ENCODE data around the gene DEAF1.

Gene DEAF1

GRCh38 chr11:615504-616319 is 79.3 kb downstream of the DEAF1 start, which contains the start of gene IRF7:
Gene IRF7 (minus strand): TSS chr11:615950. CDS start chr11:615364, 586 bp downstream.
- H3K27me3 ChIP-seq (ENCODE audit: control insufficient read depth, insufficient read depth, low read length) = no peaks in the 10 kb centered on the region
- H3K9me3 ChIP-seq (ENCODE audit: control insufficient read depth, insufficient read depth, low read length) = no peaks in the 10 kb centered on the region
- no peak within 1 kb of the TSS for H3K27ac ChIP-seq (ENCODE audit: low read length)
- peaks cover 3% of the 10 kb centered on the region; the same call in 1 of the 2 replicates for H3K4me1 ChIP-seq (ENCODE audit: control insufficient read depth, insufficient read depth, low read length)
- DNase-seq (ENCODE audit: low read depth, low spot score) = no peak
- WGBS (ENCODE audit: insufficient coverage, insufficient read length) = no CpG with 5 or more reads among the region's 66 CpGs
- H3K4me3 ChIP-seq (ENCODE audit: low read length) = peak within 1 kb of the TSS; percentile 79; the same call in 1 of the 2 replicates
- H3K36me3 ChIP-seq (ENCODE audit: control insufficient read depth, insufficient read depth, low read length) = peaks cover 14% of the 10 kb centered on the region

GRCh38 chr11:614623-615503 is 80.2 kb downstream of the DEAF1 start:
- peak overlapping the region; percentile 79; the same call in 1 of the 2 replicates for H3K4me3 ChIP-seq (ENCODE audit: low read length)
- no CpG with 5 or more reads among the region's 68 CpGs for WGBS (ENCODE audit: insufficient coverage, insufficient read length)
- H3K27ac ChIP-seq (ENCODE audit: low read length) = no peak overlapping the region
- H3K27me3 ChIP-seq (ENCODE audit: control insufficient read depth, insufficient read depth, low read length) = no peaks in the 10 kb centered on the region
- peaks cover 22% of the 10 kb centered on the region for H3K36me3 ChIP-seq (ENCODE audit: control insufficient read depth, insufficient read depth, low read length)
- H3K4me1 ChIP-seq (ENCODE audit: control insufficient read depth, insufficient read depth, low read length) = peaks cover 3% of the 10 kb centered on the region; the same call in 1 of the 2 replicates
- DNase-seq (ENCODE audit: low read depth, low spot score) = no peak
- no peaks in the 10 kb centered on the region for H3K9me3 ChIP-seq (ENCODE audit: control insufficient read depth, insufficient read depth, low read length)

GRCh38 chr11:614021-614622 is 80.9 kb downstream of the DEAF1 start:
- Histone ChIP-seq H3K36me3 (ENCODE audit: control insufficient read depth, insufficient read depth, low read length) (peaks cover 29% of the 10 kb centered on the region), H3K9me3 (ENCODE audit: control insufficient read depth, insufficient read depth, low read length) (no peaks in the 10 kb centered on the region), H3K27ac (ENCODE audit: low read length) (no peak overlapping the region), H3K4me3 (ENCODE audit: low read length) (no peak overlapping the region), H3K4me1 (ENCODE audit: control insufficient read depth, insufficient read depth, low read length) (peaks cover 3% of the 10 kb centered on the region; the same call in 1 of the 2 replicates), H3K27me3 (ENCODE audit: control insufficient read depth, insufficient read depth, low read length) (no peaks in the 10 kb centered on the region)
- no peak for DNase-seq (ENCODE audit: low read depth, low spot score)
- no CpG with 5 or more reads among the region's 14 CpGs for WGBS (ENCODE audit: insufficient coverage, insufficient read length)

- H3K9me3 ChIP-seq (ENCODE audit: control insufficient read depth, insufficient read depth, low read length) = no peaks in the 10 kb centered on the region
- peaks cover 35% of the 10 kb centered on the region for H3K36me3 ChIP-seq (ENCODE audit: control insufficient read depth, insufficient read depth, low read length)
- H3K27me3 ChIP-seq (ENCODE audit: control insufficient read depth, insufficient read depth, low read length) = no peaks in the 10 kb centered on the region
- no peak for DNase-seq (ENCODE audit: low read depth, low spot score)
- WGBS (ENCODE audit: insufficient coverage, insufficient read length) = no CpG with 5 or more reads among the region's 36 CpGs
- H3K27ac ChIP-seq (ENCODE audit: low read length) = no peak overlapping the region
- no peak overlapping the region for H3K4me3 ChIP-seq (ENCODE audit: low read length)
- H3K4me1 ChIP-seq (ENCODE audit: control insufficient read depth, insufficient read depth, low read length) = peaks cover 3% of the 10 kb centered on the region; the same call in 1 of the 2 replicates
Measured at GRCh38 chr11:613369-613968, 81.6 kb downstream of the DEAF1 start.

GRCh38 chr11:612961-613300 is 82.1 kb downstream of the DEAF1 start:
- no CpG with 5 or more reads among the region's 10 CpGs for WGBS (ENCODE audit: insufficient coverage, insufficient read length)
- Histone ChIP-seq H3K27me3 (ENCODE audit: control insufficient read depth, insufficient read depth, low read length) (no peaks in the 10 kb centered on the region), H3K27ac (ENCODE audit: low read length) (no peak overlapping the region), H3K9me3 (ENCODE audit: control insufficient read depth, insufficient read depth, low read length) (no peaks in the 10 kb centered on the region), H3K36me3 (ENCODE audit: control insufficient read depth, insufficient read depth, low read length) (peaks cover 41% of the 10 kb centered on the region), H3K4me1 (ENCODE audit: control insufficient read depth, insufficient read depth, low read length) (peaks cover 3% of the 10 kb centered on the region; the same call in 1 of the 2 replicates), H3K4me3 (ENCODE audit: low read length) (no peak overlapping the region)
- no peak for DNase-seq (ENCODE audit: low read depth, low spot score)

GRCh38 chr11:612201-612960 is 82.6 kb downstream of the DEAF1 start:
- Histone ChIP-seq H3K4me1 (ENCODE audit: control insufficient read depth, insufficient read depth, low read length) (peaks cover 3% of the 10 kb centered on the region; the same call in 1 of the 2 replicates), H3K4me3 (ENCODE audit: low read length) (no peak overlapping the region), H3K27ac (ENCODE audit: low read length) (no peak overlapping the region), H3K9me3 (ENCODE audit: control insufficient read depth, insufficient read depth, low read length) (no peaks in the 10 kb centered on the region), H3K36me3 (ENCODE audit: control insufficient read depth, insufficient read depth, low read length) (peaks cover 46% of the 10 kb centered on the region), H3K27me3 (ENCODE audit: control insufficient read depth, insufficient read depth, low read length) (no peaks in the 10 kb centered on the region)
- no CpG with 5 or more reads among the region's 27 CpGs for WGBS (ENCODE audit: insufficient coverage, insufficient read length)
- no peak for DNase-seq (ENCODE audit: low read depth, low spot score)

- DNase-seq (ENCODE audit: low read depth, low spot score) = no peak
- WGBS (ENCODE audit: insufficient coverage, insufficient read length) = no CpG with 5 or more reads among the region's 49 CpGs
- Histone ChIP-seq H3K9me3 (ENCODE audit: control insufficient read depth, insufficient read depth, low read length) (no peaks in the 10 kb centered on the region), H3K4me1 (ENCODE audit: control insufficient read depth, insufficient read depth, low read length) (peaks cover 3% of the 10 kb centered on the region; the same call in 1 of the 2 replicates), H3K4me3 (ENCODE audit: low read length) (no peak overlapping the region), H3K27ac (ENCODE audit: low read length) (no peak overlapping the region), H3K36me3 (ENCODE audit: control insufficient read depth, insufficient read depth, low read length) (peaks cover 56% of the 10 kb centered on the region), H3K27me3 (ENCODE audit: control insufficient read depth, insufficient read depth, low read length) (no peaks in the 10 kb centered on the region)
Measured at GRCh38 chr11:611001-611996, 83.7 kb downstream of the DEAF1 start.

- no CpG with 5 or more reads among the region's 18 CpGs for WGBS (ENCODE audit: insufficient coverage, insufficient read length)
Measured at GRCh38 chr11:610146-610801, 84.7 kb downstream of the DEAF1 start.

More at GRCh38 chr11:610146-610801, 84.7 kb downstream of the DEAF1 start:
- H3K27ac ChIP-seq (ENCODE audit: low read length) = no peak overlapping the region
- no peaks in the 10 kb centered on the region for H3K9me3 ChIP-seq (ENCODE audit: control insufficient read depth, insufficient read depth, low read length)
- no peak for DNase-seq (ENCODE audit: low read depth, low spot score)
- no peak overlapping the region for H3K4me3 ChIP-seq (ENCODE audit: low read length)
- peaks cover 66% of the 10 kb centered on the region for H3K36me3 ChIP-seq (ENCODE audit: control insufficient read depth, insufficient read depth, low read length)
- H3K27me3 ChIP-seq (ENCODE audit: control insufficient read depth, insufficient read depth, low read length) = no peaks in the 10 kb centered on the region
- peaks cover 1% of the 10 kb centered on the region; the same call in 1 of the 2 replicates for H3K4me1 ChIP-seq (ENCODE audit: control insufficient read depth, insufficient read depth, low read length)
